Stomach (tissue), 4 donors: ENCODE data around the gene SND1.

Experiments used
- POLR2A ChIP-seq, 4 donors: fragments of 450-650 bp; IDR thresholded peaks; one replicate each; pipeline ENCODE4 v1.6.1; 2016; ENCODE audit warnings: antibody characterized with exemption in 4 of 4, control low read depth in 2 of 4, mild to moderate bottlenecking in 1 of 4, moderate library complexity in 1 of 4
- TF ChIP-seq, protein P1 (sequence below), 7 experiments: fragments of 450-650 bp in 4 of 7; fragments of 200-600 bp in 3 of 7; sonication (generic) in 3 of 7; IDR thresholded peaks; one replicate each; pipeline ENCODE4 v1.5.1; 2016 to 2019; ENCODE audit warnings: antibody characterized with exemption in 7 of 7, control low read depth in 2 of 7, mild to moderate bottlenecking in 1 of 7

DNA sequence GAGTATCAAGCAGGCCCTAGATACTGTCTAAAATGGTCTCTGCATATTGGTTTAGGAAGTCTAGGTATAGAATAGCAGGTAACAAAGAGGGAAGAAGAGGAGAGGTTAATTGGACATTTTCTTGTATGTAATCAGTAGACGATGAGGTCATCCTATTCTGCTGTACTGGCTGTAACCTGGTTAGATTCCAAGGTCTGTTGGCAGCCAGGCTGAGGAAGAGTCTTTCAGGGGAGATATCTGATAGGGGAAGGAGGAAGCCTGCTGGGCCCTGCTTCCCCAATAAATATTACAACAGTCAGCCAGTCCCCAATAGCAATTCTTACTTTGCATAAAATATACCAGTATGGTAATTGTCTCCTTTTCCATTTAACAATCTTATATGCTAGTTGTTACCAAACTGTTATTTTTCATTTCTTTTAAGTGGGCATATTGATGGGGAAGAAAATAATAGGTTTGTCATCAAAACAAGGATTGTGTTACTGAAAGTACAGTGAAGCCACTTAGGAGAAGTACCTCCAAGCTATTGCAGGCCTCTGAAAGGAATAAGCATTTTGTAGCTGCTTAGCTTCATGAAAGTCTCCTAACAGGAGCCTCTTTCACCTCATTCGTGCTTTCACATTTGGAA lies 192.8 kb downstream of the SND1 start:
- TF ChIP-seq, protein P1, sequence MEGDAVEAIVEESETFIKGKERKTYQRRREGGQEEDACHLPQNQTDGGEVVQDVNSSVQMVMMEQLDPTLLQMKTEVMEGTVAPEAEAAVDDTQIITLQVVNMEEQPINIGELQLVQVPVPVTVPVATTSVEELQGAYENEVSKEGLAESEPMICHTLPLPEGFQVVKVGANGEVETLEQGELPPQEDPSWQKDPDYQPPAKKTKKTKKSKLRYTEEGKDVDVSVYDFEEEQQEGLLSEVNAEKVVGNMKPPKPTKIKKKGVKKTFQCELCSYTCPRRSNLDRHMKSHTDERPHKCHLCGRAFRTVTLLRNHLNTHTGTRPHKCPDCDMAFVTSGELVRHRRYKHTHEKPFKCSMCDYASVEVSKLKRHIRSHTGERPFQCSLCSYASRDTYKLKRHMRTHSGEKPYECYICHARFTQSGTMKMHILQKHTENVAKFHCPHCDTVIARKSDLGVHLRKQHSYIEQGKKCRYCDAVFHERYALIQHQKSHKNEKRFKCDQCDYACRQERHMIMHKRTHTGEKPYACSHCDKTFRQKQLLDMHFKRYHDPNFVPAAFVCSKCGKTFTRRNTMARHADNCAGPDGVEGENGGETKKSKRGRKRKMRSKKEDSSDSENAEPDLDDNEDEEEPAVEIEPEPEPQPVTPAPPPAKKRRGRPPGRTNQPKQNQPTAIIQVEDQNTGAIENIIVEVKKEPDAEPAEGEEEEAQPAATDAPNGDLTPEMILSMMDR (IDR thresholded peaks at IDR 0.05), result no peak
- TF ChIP-seq POLR2A (IDR thresholded peaks at IDR 0.05), result no peak
